HepG2 (cell line): ENCODE results near the gene GJB1. TPM values are rescaled to one million over a fixed set of nuclear protein-coding genes. Genes with fewer than 3 reads are reported as not detected.

Experiments
- polyA plus RNA-seq, 8 experiments: library from polyadenylated mRNA; depleted of rRNA in 3 of 8; stranded (reverse) in 7 of 8; unstranded in 1 of 8; fragments of >200 nt; fragmentation: Illumina TruSeq in 4 of 8; extraction: Trizol in 4 of 8; gene quantifications; 2 replicates each; pipeline versions ENCODE4 v1.2.1 to v1.2.3, GENCODE V29; 2011 to 2016; ENCODE audit warnings: low read depth in 4 of 8, missing spikeins in 1 of 8, mixed read lengths in 1 of 8; ENCODE audit not compliant: insufficient read depth in 1 of 8
- total RNA-seq, 5 experiments: library from RNA; depleted of rRNA; stranded (reverse); fragments of >200 nt; fragmentation: Illumina TruSeq; extraction: Trizol; gene quantifications; 2 replicates each; pipeline ENCODE4 v1.2.3, GENCODE V29; 2016; ENCODE audit warnings: low read depth in 1 of 5

GJB1 gene
- total and polyA plus RNA-seq, 2 of the 13 experiments (the other 11 are each of a cell fraction or from before 2014, with no cell fraction given): 111 to 161 TPM

Other genes with a start within 250 kb of the GJB1 start
- 42.2 and 51.5 TPM in 2 replicates for gene SNX12, start 154.9 kb upstream of the GJB1 start, total RNA-seq (2016; rRNA removed; fragmentation: Illumina TruSeq; extraction: Trizol)
- 27.3 and 30.3 TPM in 2 replicates for gene SNX12, start 154.9 kb upstream of the GJB1 start, polyA plus RNA-seq (2011; rRNA removed)
- gene FOXO4, start 127.4 kb upstream of the GJB1 start, total RNA-seq (2016; rRNA removed; fragmentation: Illumina TruSeq; extraction: Trizol): 4.6 and 5.7 TPM in 2 replicates
- 5.1 and 9.3 TPM in 2 replicates for gene FOXO4, start 127.4 kb upstream of the GJB1 start, polyA plus RNA-seq (2011; rRNA removed)
- not detected in 2 replicates for gene CXorf65, start 116.5 kb upstream of the GJB1 start, total RNA-seq (2016; rRNA removed; fragmentation: Illumina TruSeq; extraction: Trizol)
- not detected in 2 replicates for gene CXorf65, start 116.5 kb upstream of the GJB1 start, polyA plus RNA-seq (2011; rRNA removed)
- gene IL2RG, start 111.6 kb upstream of the GJB1 start, total RNA-seq (2016; rRNA removed; fragmentation: Illumina TruSeq; extraction: Trizol): not detected in 2 replicates
- 0.98 and 1.1 TPM in 2 replicates for gene IL2RG, start 111.6 kb upstream of the GJB1 start, polyA plus RNA-seq (2011; rRNA removed)
- gene MED12, start 104.6 kb upstream of the GJB1 start, total RNA-seq (2016; rRNA removed; fragmentation: Illumina TruSeq; extraction: Trizol): 15.0 and 16.0 TPM in 2 replicates
- 9.4 and 13.5 TPM in 2 replicates for gene MED12, start 104.6 kb upstream of the GJB1 start, polyA plus RNA-seq (2011; rRNA removed)
- 0.04 TPM in 1 of 2 replicates, not detected in the other for gene NLGN3, start 78.4 kb upstream of the GJB1 start, total RNA-seq (2016; rRNA removed; fragmentation: Illumina TruSeq; extraction: Trizol)
- 0.16 and 0.29 TPM in 2 replicates for gene NLGN3, start 78.4 kb upstream of the GJB1 start, polyA plus RNA-seq (2011; rRNA removed)
- 26.4 and 34.7 TPM in 2 replicates for gene ZMYM3, start 30.9 kb downstream of the GJB1 start, total RNA-seq (2016; rRNA removed; fragmentation: Illumina TruSeq; extraction: Trizol)
- gene ZMYM3, start 30.9 kb downstream of the GJB1 start, polyA plus RNA-seq (2011; rRNA removed): 35.4 and 41.5 TPM in 2 replicates
- 387 and 408 TPM in 2 replicates for gene NONO, start 60.4 kb downstream of the GJB1 start, total RNA-seq (2016; rRNA removed; fragmentation: Illumina TruSeq; extraction: Trizol)
- gene NONO, start 60.4 kb downstream of the GJB1 start, polyA plus RNA-seq (2011; rRNA removed): 552 and 605 TPM in 2 replicates
- gene ITGB1BP2, start 78.5 kb downstream of the GJB1 start, total RNA-seq (2016; rRNA removed; fragmentation: Illumina TruSeq; extraction: Trizol): 0.21 and 2.2 TPM in 2 replicates
- gene ITGB1BP2, start 78.5 kb downstream of the GJB1 start, polyA plus RNA-seq (2011; rRNA removed): 0.88 and 0.90 TPM in 2 replicates
- 17.7 and 20.2 TPM in 2 replicates for gene TAF1, start 143.1 kb downstream of the GJB1 start, total RNA-seq (2016; rRNA removed; fragmentation: Illumina TruSeq; extraction: Trizol)
- 8.1 and 9.4 TPM in 2 replicates for gene TAF1, start 143.1 kb downstream of the GJB1 start, polyA plus RNA-seq (2011; rRNA removed)